NCI-H69 (cell line): ENCODE measurements around the gene OR1S1.
"Not testable (repeated sequence)": the region's sequence is repeated elsewhere in the genome, so short reads cannot be mapped to it uniquely, and the experiment has no call there.

Source experiments
- DNase-seq: peaks from one replicate; lab custom pipeline; 2025; lab: John Stamatoyannopoulos, UW

The OR1S1 gene

DNA sequence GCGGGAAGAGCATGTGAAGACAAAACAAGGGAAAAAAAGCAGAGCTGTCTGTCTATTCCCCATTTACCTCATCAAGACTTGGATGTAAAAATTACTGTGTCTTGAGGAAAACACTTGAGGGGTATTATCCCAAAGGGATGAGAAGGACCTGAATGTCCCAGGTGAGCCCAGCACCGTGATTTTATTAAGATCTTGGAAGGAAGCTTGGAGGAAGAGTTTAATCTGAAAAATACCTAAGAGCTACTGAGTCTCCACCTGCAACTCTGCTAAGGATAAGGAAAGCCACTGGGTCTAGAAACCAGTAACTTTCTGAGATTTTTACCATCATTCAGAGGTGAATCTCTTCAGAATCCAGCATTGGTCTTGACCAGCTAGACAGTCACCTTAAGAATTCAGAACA, at the start of gene OR1S1:
OR1S1 (plus strand) TSS at position 301 of the 400 bp plus-strand sequence.
- DNase-seq, result not testable (repeated sequence)

DNA sequence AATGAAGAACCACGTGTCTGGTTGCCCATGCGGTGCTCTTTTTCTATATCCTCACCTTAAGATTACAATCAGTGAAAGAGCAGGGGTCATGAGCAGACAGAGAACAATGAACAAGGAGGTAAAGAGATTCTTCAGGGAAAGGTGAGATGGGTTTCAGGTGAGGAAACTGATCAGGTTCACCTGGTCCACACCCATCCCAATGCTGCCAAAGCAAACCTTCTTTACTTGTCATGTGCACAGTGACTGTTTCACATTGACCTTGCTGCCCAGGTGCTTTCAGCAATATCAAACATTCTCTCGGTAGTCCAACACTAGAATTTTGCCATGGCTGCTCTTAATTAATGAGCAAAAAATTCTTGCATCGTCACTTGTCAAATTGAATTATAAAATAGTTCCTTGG, 48.1 kb upstream of the OR1S1 start:
- DNase-seq, result no peak

DNA sequence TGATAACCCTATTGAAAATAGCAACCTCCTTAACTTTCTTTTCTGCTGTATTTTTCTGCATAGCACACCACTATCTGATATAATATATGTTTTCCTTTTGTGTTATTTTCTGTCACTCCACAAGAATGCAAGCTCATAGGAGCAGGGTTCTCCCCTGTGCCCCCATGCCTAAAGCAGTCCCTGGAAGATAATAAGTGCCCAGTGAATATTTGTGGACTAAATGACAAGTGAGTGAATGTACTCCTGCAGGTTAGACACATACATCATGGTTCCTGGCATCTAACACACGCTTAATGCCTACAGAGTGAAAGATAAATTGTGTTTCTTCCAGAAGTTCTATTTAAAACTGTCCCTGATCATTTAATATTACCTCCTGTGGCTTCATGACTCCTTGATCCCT, 47.5 kb upstream of the OR1S1 start:
- no peak for DNase-seq

DNA sequence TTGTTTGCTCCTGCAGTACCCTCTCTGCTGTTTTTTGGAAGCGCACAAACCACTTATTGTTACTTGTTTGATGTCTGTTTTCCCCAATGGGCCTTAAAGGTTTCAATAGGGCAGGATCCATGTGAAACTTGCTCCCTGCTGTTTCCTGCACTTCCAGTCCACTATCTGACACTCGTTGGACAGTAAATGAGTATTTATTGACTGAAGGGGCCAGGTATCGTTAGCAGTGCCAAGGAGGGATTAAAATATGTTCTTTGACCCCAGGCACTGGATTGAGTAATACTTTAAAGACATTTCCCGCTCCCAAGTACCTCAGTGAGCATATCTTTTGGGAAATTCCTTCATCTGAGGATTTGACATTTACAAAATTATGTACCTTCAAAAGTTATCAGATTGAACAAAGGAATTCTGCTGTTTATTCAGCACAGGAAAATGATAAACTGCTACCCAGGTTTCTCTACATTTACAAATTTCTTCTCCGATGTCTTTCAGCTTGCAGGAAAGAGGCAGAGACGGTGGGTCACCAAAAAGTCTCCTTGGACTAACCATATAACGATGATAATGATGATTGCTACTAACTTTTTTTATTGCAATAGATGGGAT, 46.9 kb upstream of the OR1S1 start:
- no peak for DNase-seq

DNA sequence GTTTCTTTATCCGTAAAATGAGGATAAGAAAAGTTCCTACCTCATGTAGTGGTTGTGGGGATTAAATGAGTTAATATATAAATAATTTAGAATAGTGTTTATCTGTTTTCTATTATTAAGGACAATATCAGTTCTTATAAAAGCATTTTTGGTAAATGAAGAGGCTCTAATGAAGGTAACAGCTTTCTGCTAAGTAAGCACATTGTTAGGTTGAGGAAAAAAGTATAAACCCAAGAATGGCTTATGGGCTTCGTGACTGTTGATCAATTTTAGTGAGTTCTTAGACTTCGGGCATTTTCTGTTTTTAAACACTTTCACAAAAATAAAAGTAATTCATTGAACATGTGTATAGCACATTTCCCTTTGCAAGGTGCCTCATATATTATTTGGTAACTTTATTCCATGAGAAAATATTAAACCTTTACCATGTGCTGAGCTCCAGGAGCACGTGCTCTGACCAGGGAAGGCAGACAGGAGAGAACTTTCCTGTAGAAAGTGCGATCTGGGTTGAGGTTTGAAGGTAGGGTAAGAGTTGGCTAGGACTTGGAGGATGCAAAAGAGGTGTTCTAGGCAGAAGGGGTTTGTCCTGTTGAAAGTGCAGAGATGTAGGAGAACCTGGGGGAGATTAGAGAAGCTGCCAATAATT, 35.0 kb upstream of the OR1S1 start:
- no peak for DNase-seq

DNA sequence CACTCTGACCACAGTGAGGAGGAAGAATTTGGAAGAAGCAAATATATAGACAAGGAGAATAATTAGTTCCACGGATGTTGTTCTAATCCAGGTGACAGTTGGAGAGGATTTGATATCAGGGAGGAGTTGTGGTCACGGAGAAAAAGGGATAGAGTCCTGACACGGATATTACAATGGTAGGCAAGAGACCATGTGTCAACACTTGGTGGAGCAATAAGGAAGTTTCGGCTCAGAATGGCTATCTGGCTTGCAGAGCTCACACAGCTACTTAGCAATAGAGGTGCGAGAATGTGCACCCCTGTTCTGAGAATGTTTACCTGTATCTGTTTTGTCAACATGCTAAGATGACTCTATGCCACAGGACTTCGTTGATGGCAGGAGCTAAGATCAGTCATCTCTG, 34.1 kb upstream of the OR1S1 start:
- DNase-seq, result no peak

DNA sequence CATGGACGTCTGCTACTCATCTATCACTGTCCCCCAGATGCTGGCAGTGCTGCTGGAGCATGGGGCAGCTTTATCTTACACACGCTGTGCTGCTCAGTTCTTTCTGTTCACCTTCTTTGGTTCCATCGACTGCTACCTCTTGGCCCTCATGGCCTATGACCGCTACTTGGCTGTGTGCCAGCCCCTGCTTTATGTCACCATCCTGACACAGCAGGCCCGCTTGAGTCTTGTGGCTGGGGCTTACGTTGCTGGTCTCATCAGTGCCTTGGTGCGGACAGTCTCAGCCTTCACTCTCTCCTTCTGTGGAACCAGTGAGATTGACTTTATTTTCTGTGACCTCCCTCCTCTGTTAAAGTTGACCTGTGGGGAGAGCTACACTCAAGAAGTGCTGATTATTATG, 32.9 kb upstream of the OR1S1 start:
- DNase-seq, result peak; percentile 15

DNA sequence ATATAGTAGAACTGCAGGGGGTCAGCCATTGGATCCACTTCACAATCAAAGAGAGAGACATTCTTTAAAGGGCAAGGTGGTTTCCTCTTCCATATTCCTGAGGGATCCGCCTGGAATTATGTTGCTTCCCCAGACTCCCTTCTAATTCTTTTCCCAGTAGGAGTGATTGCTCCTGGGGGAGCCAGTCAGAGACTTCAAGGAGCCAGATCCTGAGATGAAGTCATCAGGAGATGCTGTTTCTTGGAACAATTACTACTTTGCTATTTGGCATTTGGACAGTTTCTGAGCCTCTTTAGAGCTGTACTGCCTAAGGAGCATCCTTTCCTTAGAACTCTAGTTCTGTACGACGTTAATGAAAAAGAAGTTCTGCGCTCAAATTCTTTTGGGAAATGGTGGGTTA, 25.6 kb upstream of the OR1S1 start:
- DNase-seq, result no peak

DNA sequence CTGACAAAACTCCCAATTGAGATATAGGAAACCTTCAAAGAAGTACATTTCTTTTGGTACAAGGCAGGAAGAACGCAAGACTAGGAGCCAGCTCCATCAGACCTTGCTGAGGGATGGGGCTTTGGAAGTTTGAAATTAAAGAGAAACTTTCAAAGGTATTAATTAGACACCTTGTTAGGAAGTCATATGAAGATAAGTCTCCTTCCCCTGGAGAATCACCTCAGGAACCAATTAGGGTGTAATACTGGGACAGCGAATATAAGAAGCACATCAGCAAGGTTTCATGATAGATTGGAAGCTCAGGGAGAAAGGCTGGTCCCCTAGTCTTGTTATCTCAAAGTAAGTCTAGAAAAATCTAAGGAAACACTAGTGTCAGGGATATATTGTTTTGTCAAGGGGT, 23.8 kb upstream of the OR1S1 start, which contains the start of gene OR9Q2:
OR9Q2 (plus strand) TSS at position 301 of the 400 bp plus-strand sequence. CDS start 1,421 bp downstream, outside the sequence.
- no peak for DNase-seq

DNA sequence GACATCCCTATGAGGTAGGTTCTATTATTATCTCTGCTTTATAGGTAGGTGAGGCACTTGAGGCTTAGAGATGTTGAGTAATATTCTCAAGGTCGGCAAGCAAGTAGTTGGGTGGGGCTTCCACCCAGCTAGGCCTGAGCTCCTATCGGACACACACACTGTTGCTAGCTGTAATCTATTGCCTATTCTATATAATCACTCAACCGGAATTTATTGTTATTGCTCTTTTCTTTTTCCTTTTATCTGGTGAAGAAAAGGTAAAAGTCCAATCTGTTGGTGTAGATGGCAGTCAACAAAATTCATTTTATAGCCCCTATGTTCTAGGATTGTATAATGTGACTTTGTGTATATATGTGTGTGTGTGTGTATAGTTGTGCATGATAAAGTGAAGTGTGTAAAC, 20.3 kb upstream of the OR1S1 start:
- no peak for DNase-seq

DNA sequence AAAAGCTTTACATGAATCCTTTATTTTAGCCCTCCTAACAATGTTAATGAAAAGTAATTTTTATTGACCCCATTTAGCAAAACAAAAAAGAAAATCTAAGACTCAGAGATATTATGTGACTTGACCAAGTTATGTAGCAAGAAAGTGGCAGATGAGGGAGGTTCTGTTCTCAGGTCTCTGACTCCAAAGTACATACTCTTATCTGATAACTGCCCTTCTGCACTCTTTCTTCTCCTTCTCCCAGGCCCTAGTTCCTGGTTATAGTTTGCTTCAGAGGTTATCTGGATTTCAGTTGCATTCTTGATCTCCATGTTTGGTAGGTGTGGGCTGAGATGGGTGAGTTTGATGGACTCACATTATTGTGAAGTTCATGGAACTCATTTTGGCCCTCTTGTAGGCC, 19.1 kb upstream of the OR1S1 start:
- no peak for DNase-seq

DNA sequence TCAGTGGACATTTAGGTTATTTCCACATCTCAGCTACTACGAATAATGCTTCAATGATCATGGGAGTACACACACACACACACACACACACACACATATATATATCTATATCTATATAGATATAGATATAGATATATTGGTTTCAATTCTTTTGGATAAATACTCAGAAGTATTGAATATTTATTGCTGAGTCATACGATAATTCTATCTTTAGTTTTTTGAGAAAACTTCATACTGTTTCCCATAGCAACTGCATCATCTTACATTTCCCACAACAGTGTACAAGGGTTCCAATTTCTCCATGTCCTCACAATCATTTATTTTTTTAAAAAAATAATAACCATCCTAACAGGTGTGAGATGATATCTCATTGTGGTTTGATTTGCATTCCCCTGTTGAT, 16.6 kb upstream of the OR1S1 start:
- no peak for DNase-seq

DNA sequence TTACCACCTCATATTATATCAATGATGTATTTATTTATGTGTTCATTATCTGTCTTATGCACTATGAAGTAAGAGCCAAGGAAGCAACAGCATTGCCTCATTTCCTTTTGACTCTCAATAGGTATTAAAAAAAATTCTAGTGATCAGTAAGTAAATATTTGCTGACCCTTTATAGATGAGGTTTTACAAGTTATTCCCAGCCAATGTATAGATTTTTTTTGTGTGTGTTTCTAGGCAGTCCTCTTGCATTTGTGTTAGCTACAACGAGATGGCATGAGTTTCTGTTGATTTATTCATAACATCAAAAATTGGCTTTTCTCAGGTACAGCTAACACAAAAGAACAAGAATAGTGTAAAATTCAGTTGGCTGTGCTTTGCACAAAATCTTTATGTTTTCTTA, 13.2 kb upstream of the OR1S1 start:
- DNase-seq, result no peak

DNA sequence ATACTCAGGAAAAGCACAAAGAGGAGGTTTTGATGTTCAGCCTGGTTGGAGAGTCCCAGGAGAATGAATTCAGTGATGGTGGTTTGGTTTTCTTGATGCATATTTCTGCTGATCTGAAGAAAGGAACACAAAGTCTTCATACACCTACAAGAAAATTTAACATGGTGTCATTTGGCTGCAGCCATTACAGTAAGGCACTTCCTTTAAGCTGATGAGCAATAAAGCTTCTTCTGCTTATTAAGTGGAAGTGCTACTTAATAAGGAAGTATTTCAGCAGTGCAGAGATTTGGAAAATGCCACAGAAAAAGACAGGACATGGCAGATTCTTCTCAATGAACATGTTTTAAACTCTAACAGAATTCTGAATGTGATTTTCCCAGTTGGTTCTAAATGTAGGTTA, 8.5 kb upstream of the OR1S1 start, which contains the start of gene OR1S2:
OR1S2 (minus strand) TSS at position 101 of the 400 bp plus-strand sequence; CDS start at position 101, 0 bp downstream.
- no peak for DNase-seq

DNA sequence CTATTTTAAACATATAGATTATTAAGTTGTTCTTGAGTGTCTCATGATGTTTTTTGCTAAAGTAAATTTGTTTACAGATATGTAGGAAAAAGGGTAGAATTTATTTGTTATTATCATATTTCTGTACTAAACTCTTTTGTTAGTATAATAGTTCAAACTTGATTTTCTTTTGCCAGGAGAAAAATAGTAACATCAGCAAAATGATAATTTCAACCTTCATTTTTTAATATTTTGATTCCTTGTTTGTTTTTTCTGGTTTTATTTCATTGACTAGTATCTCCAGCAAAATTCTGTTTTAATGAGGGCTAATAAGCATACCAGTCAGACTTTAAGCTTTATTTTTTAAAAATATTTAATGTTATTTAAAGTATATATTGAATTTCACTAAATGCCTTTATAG, 4.0 kb downstream of the OR1S1 start:
- no peak for DNase-seq

DNA sequence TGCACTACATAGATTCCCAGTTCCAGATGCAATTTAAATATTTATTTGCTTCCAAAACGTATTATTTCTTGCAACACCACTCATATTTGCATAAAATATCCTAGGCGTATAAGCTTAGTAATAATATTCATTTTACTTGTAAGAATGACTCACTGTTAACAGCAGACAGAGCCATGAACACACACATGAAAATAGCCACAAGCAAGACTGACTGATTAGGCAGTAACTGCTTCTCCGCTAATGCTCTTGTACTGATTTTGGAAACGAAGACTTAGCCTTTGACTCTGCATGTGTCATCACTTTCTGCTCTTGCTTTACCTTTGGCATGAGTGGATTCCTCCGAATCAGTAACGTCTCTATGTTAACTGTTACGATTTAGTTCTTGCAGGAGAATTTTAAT, 10.2 kb downstream of the OR1S1 start:
- no peak for DNase-seq

DNA sequence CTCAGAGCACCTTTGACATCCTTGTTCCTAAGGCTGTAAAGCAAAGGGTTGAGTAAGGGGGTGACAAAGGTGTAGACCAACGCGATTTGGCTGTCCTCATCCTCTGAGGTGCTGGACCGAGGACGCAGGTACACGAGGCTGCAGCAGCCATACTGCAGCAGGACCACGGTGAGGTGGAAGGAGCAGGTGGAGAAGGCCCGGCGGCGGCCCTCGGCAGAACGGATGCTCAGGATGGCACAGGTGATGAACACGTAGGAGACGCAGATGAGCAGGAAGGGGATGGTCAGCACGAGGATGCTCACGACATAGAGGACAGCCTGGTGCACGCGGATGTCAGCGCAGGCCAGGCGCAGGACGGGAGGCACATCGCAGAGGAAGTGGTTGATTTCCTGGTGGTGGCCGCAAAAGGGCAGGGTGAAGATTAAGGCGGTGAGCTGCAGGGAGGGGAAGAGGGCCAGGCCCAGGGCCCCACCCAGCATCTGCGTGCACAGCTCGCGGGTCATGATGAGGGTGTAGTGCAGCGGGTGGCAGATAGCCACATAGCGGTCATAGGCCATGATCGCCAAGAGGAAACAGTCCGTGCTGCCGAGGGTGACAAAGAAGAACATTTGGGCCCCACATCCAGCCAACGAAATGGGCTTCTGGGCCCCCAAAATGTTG, 15.6 kb downstream of the OR1S1 start:
- DNase-seq, result no peak

DNA sequence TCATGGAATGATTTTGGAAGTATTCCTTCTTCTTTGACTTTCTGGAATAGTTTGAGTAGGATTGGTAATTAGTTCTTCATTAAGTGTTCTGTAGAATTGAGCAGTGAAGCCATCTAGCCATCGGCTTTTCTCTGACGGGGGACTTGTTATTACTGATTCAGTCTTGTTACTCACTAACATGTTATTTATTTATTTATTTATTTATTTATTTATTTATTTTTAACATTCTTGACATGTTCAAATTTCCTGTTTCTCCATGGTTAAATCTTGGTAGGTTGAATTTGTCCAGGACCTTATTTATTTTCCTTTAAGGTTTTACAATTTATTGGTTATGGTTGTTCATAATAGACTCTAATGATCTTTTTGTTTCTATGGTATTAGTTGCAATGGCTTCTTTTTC, 31.4 kb downstream of the OR1S1 start:
- no peak for DNase-seq

DNA sequence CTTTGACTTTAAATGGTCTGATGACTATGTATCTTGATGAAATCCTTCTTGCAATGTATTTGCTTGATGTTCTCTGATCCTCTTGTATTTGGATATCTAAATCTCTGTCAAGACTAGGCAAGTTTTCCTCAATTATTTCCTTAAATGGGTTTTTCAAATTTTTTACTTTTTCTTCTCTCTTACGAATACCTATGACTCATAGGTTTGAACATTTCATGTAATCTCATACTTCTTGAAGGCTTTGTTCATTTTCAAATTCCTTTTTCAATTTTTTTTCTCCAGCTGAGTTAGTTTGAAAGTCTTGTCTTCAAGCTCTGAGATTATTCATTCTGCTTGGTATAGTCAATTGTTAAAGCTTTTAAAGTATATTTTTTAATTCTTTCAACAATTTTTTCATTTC, 42.4 kb downstream of the OR1S1 start:
- no peak for DNase-seq

DNA sequence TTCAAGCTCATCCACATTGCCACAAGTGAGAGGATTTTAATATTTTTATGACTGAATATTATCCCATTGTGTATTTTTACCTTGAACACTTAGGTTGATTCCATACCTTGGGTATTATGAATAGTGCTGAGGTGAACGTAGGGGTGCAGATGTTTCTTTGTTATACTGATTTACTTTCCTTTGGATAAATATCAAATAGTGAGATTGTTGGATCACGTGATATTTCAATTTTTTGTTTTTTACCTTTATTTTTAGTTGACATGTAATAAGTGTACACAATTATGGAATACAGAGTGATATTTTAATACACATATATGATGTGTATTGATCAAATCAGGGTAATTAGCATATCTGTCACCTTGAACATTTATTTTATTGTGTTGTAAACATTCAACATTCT, 47.5 kb downstream of the OR1S1 start:
- no peak for DNase-seq
